Uterus (tissue), 4 donors: ENCODE data around the gene NR1H3. TPM values are rescaled to one million over a fixed set of nuclear protein-coding genes. Genes with fewer than 3 reads are reported as not detected.

Experiments used
- DNase-seq, 2 donors: peaks; one replicate each; pipeline ENCODE4 v3.0.0-alpha.2; 2019 to 2020
- H3K27ac ChIP-seq, 2 donors: fragments of 200-600 bp; sonication (generic); 1 replicate in 1 of 2; 2 replicates in 1 of 2; pipeline ENCODE4 v1.5.1; 2016 to 2018
- H3K27me3 ChIP-seq, 2 donors: fragments of 200-600 bp; sonication (generic); one replicate each; pipeline ENCODE4 v1.5.1; 2018 to 2019; ENCODE audit warnings: control low read depth in 1 of 2
- H3K36me3 ChIP-seq, 2 donors: fragments of 200-600 bp; sonication (generic); one replicate each; pipeline ENCODE4 v1.5.1; 2019; ENCODE audit warnings: control low read depth in 1 of 2
- H3K4me1 ChIP-seq, 2 donors: fragments of 200-600 bp; sonication (generic); one replicate each; pipeline ENCODE4 v1.5.1; 2018 to 2019; ENCODE audit warnings: control low read depth in 1 of 2
- H3K4me3 ChIP-seq, 2 donors: fragments of 200-600 bp; sonication (generic); 1 replicate in 1 of 2; 2 replicates in 1 of 2; pipeline ENCODE4 v1.5.1; 2018 to 2019; ENCODE audit warnings: mild to moderate bottlenecking in 1 of 2
- H3K9me3 ChIP-seq, 2 donors: fragments of 200-600 bp; sonication (generic); one replicate each; pipeline ENCODE4 v1.5.1; 2019; ENCODE audit warnings: control low read depth in 1 of 2
- CTCF ChIP-seq, 4 experiments: fragments of 200-600 bp in 2 of 4; fragments of 450-650 bp in 2 of 4; sonication (generic) in 2 of 4; IDR thresholded peaks; one replicate each; pipeline ENCODE4 v1.5.1; 2016 to 2019; ENCODE audit warnings: antibody characterized with exemption in 4 of 4, mild to moderate bottlenecking in 2 of 4, moderate library complexity in 1 of 4
- POLR2A ChIP-seq, 2 donors: fragments of 450-650 bp; IDR thresholded peaks; one replicate each; pipeline ENCODE4 v1.6.1; 2016; ENCODE audit warnings: antibody characterized with exemption in 2 of 2, mild to moderate bottlenecking in 1 of 2, moderate library complexity in 1 of 2
- intact Hi-C: fragments of 100-400 bp; cut with DNase I; formaldehyde crosslinking; loops from one replicate; pipeline ENCODE4 v1.15.1; 2023; ENCODE audit warnings: low total_unique reads
- total RNA-seq, 4 donors: library from RNA; depleted of rRNA in 3 of 4; stranded (reverse); fragments of >200 nt in 3 of 4; gene quantifications; one replicate each; pipeline versions ENCODE4 v1.1.0 to v1.2.4, GENCODE V29; 2014 to 2023
- donor health status: DM: yes; HTN: yes; CAD: no.

The NR1H3 gene
- total RNA-seq, 4 donors from 2014 or later = 14.1 to 49.0 (median 31.9) TPM

GRCh38 chr11:47285969-47286770 lies 28.4 kb downstream of the NR1H3 start:
- TF ChIP-seq CTCF (IDR thresholded peaks at IDR 0.05) (no peak), POLR2A (IDR thresholded peaks at IDR 0.05) (no peak)
- Histone ChIP-seq H3K27ac (no peak overlapping the region), H3K9me3 (no peaks in the 10 kb centered on the region), H3K4me1 (no peaks in the 10 kb centered on the region), H3K27me3 (no peaks in the 10 kb centered on the region), H3K36me3 (no peaks in the 10 kb centered on the region), H3K4me3 (no peak overlapping the region)
- intact Hi-C loops = no loop called here
- no peak for DNase-seq

DNA sequence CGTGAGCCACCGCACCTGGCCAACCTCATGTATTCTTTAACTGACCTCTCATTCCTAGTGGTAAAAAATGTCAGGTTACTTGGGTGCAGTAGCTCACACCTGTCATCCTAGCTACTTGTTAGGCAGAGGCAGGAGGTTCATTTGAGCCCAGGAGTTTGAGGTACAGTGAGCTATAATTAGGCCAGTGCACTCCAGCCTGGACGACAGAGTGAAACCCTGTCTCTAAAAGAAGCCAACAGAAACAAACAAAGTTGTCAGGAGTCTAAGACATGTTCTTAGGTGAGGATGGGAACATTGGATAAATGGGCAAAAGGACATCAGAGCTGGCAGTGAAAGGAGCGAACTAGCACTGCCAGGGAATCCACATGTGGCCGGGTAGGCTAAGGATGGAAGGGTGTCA lies 30.3 kb downstream of the NR1H3 start:
- no peak for TF ChIP-seq POLR2A (IDR thresholded peaks at IDR 0.05)
- no peak overlapping the region for H3K27ac ChIP-seq

DNA sequence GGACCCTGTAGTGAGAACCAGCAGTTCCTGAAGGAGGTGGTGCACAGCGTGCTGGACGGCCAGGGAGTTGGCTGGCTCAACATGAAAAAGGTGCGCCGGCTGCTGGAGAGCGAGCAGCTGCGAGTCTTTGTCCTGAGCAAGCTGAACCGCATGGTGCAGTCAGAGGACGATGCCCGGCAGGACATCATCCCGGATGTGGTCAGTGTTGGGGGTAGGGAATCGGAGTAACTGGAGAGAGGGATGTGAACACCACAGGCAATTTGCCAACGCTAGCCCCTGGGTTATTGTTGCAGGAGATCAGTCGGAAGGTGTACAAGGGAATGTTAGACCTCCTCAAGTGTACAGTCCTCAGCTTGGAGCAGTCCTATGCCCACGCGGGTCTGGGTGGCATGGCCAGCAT lies 32.1 kb downstream of the NR1H3 start:
- no peak for TF ChIP-seq CTCF (IDR thresholded peaks at IDR 0.05)
- no peak for TF ChIP-seq POLR2A (IDR thresholded peaks at IDR 0.05)
- H3K27ac ChIP-seq = no peak overlapping the region
- H3K36me3 ChIP-seq = peaks cover 0 to 2% of the 10 kb centered on the region in 2 donors
- no peaks in the 10 kb centered on the region for H3K4me1 ChIP-seq
- intact Hi-C loops = no loop called here
- H3K27me3 ChIP-seq = no peaks in the 10 kb centered on the region
- no peaks in the 10 kb centered on the region for H3K9me3 ChIP-seq
- DNase-seq = no peak
- H3K4me3 ChIP-seq = no peak overlapping the region

More for the DNA sequence above, 30.3 kb downstream of the NR1H3 start:
- Histone ChIP-seq H3K27me3 (no peaks in the 10 kb centered on the region), H3K36me3 (peaks cover 0 to 2% of the 10 kb centered on the region in 2 donors), H3K4me3 (no peak overlapping the region), H3K4me1 (no peaks in the 10 kb centered on the region), H3K9me3 (no peaks in the 10 kb centered on the region)
- no peak for DNase-seq
- intact Hi-C loops = no loop called here

- intact Hi-C loops = no loop called here
- Histone ChIP-seq H3K4me3 (no peak overlapping the region), H3K9me3 (peaks cover 0 to 4% of the 10 kb centered on the region in 2 donors), H3K4me1 (no peaks in the 10 kb centered on the region), H3K27me3 (no peaks in the 10 kb centered on the region), H3K27ac (no peak overlapping the region), H3K36me3 (peaks cover 0 to 2% of the 10 kb centered on the region in 2 donors)
- DNase-seq = no peak
- TF ChIP-seq CTCF (IDR thresholded peaks at IDR 0.05) (no peak), POLR2A (IDR thresholded peaks at IDR 0.05) (no peak)
Observed at GRCh38 chr11:47295385-47295784, 37.6 kb downstream of the NR1H3 start.

- no peak for DNase-seq
- Histone ChIP-seq H3K27me3 (no peaks in the 10 kb centered on the region), H3K36me3 (peaks cover 0 to 2% of the 10 kb centered on the region in 2 donors), H3K9me3 (peaks cover 0 to 5% of the 10 kb centered on the region in 2 donors), H3K27ac (no peak overlapping the region), H3K4me1 (no peaks in the 10 kb centered on the region), H3K4me3 (no peak overlapping the region)
- TF ChIP-seq CTCF (IDR thresholded peaks at IDR 0.05) (no peak), POLR2A (IDR thresholded peaks at IDR 0.05) (no peak)
- intact Hi-C loops = no loop called here
Observed at GRCh38 chr11:47296045-47296444, 38.2 kb downstream of the NR1H3 start.
